CD14-positive monocyte (primary cell): Measurements from ENCODE around the gene GTPBP4. TPM values are rescaled to one million over a fixed set of nuclear protein-coding genes. Genes with fewer than 3 reads are reported as not detected.
A peak's percentile ranks its signal among the peaks of the same experiment; 100 is the strongest.

Experiments used
- DNase-seq, 3 donors: peaks; one replicate each; pipeline ENCODE4 v3.0.0-alpha.2; 2011 to 2022
- H2AFZ ChIP-seq: 2 replicates; pipeline ENCODE4 v1.6.0; 2012; ENCODE audit warnings: mild to moderate bottlenecking, low read depth, low read length, inconsistent platforms; ENCODE audit not compliant: insufficient read depth, poor library complexity, severe bottlenecking
- H3K27ac ChIP-seq, 2 donors: 1 replicate in 1 of 2; 2 replicates in 1 of 2; pipeline ENCODE4 v1.5.1; 2012 to 2013; ENCODE audit warnings: low read length in 2 of 2, control low read depth in 1 of 2, inconsistent platforms in 1 of 2, low read depth in 1 of 2, mild to moderate bottlenecking in 1 of 2
- H3K27me3 ChIP-seq, 2 donors: one replicate each; pipeline versions ENCODE4 v1.6.0 to v1.6.1; 2011 to 2013; ENCODE audit warnings: low read length in 2 of 2; ENCODE audit not compliant: control insufficient read depth in 2 of 2, insufficient read depth in 2 of 2
- H3K36me3 ChIP-seq, 2 donors: replicated peaks in 1 of 2; 1 replicate in 1 of 2; 2 replicates in 1 of 2; pipeline versions ENCODE4 v1.5.1 to v1.6.1; 2012 to 2013; ENCODE audit warnings: low read length in 2 of 2, control low read depth in 1 of 2, inconsistent platforms in 1 of 2, mild to moderate bottlenecking in 1 of 2; ENCODE audit not compliant: insufficient read depth in 2 of 2, control insufficient read depth in 1 of 2
- H3K4me1 ChIP-seq, 2 donors: 1 replicate in 1 of 2; 2 replicates in 1 of 2; pipeline versions ENCODE4 v1.5.1 to v1.6.1; 2012 to 2013; ENCODE audit warnings: low read length in 2 of 2, control low read depth in 1 of 2, inconsistent platforms in 1 of 2, mild to moderate bottlenecking in 1 of 2, moderate library complexity in 1 of 2; ENCODE audit not compliant: insufficient read depth in 2 of 2, control insufficient read depth in 1 of 2
- H3K4me2 ChIP-seq: replicated peaks from 2 replicates; pipeline ENCODE3; 2012; ENCODE audit warnings: low read length, moderate library complexity, mild to moderate bottlenecking; ENCODE audit not compliant: poor library complexity, severe bottlenecking; ENCODE audit errors: extremely low read depth
- H3K4me3 ChIP-seq, 3 experiments: fragments of 200-600 bp in 1 of 3; sonication (generic) in 1 of 3; replicated peaks in 1 of 3; 1 replicate in 2 of 3; 2 replicates in 1 of 3; pipeline ENCODE4 v1.5.1; 2011 to 2013; ENCODE audit warnings: low read length in 3 of 3, mild to moderate bottlenecking in 3 of 3, control low read depth in 2 of 3, low read depth in 2 of 3, inconsistent platforms in 1 of 3, moderate library complexity in 1 of 3
- H3K79me2 ChIP-seq: 2 replicates; pipeline ENCODE4 v1.6.0; 2012; ENCODE audit warnings: mild to moderate bottlenecking, control low read depth, inconsistent platforms, low read length, moderate library complexity; ENCODE audit not compliant: insufficient read depth
- H3K9ac ChIP-seq: 2 replicates; pipeline ENCODE4 v1.6.0; 2017; ENCODE audit warnings: low read length, mild to moderate bottlenecking; ENCODE audit not compliant: insufficient read depth, poor library complexity, severe bottlenecking
- H3K9me3 ChIP-seq, 2 donors: replicated peaks in 1 of 2; 1 replicate in 1 of 2; 2 replicates in 1 of 2; pipeline versions ENCODE4 v1.5.1 to v1.6.1; 2012 to 2013; ENCODE audit warnings: low read length in 2 of 2, control low read depth in 1 of 2; ENCODE audit not compliant: control insufficient read depth in 1 of 2, insufficient read depth in 1 of 2
- H4K20me1 ChIP-seq: 2 replicates; pipeline ENCODE4 v1.6.0; 2012; ENCODE audit warnings: mild to moderate bottlenecking, low read length, control low read depth, moderate library complexity; ENCODE audit not compliant: insufficient read depth
- H3K27ac Mint-ChIP-seq, 7 donors: one replicate each; pipeline ENCODE4 v1.8.0; 2020; ENCODE audit warnings: mild to moderate bottlenecking in 7 of 7, mixed read lengths in 7 of 7, moderate library complexity in 6 of 7, inconsistent platforms in 2 of 7
- H3K27me3 Mint-ChIP-seq, 3 donors: one replicate each; pipeline ENCODE4 v1.8.0; 2021 to 2022; ENCODE audit warnings: low read depth in 3 of 3, mild to moderate bottlenecking in 3 of 3, mixed read lengths in 3 of 3, moderate library complexity in 3 of 3, inconsistent platforms in 1 of 3
- H3K36me3 Mint-ChIP-seq, 2 donors: one replicate each; pipeline ENCODE4 v1.8.0; 2020; ENCODE audit warnings: mixed read lengths in 2 of 2, inconsistent platforms in 1 of 2, mild to moderate bottlenecking in 1 of 2
- H3K4me1 Mint-ChIP-seq: one replicate; pipeline ENCODE4 v1.8.0; 2020; ENCODE audit warnings: mild to moderate bottlenecking, mixed read lengths
- H3K4me3 Mint-ChIP-seq, 2 donors: one replicate each; pipeline ENCODE4 v1.8.0; 2020; ENCODE audit warnings: mild to moderate bottlenecking in 2 of 2, mixed read lengths in 2 of 2, moderate library complexity in 1 of 2
- H3K9me3 Mint-ChIP-seq, 7 donors: one replicate each; pipeline ENCODE4 v1.8.0; 2020 to 2022; ENCODE audit warnings: mixed read lengths in 7 of 7, mild to moderate bottlenecking in 6 of 7, moderate library complexity in 6 of 7, inconsistent platforms in 2 of 7
- WGBS: methylation state at CpG from one replicate; pipeline ENCODE4 v1.1.5; 2013; ENCODE audit warnings: missing lambda C conversion rate; ENCODE audit not compliant: insufficient coverage; 5-methylcytosine and 5-hydroxymethylcytosine counted together
- intact Hi-C, 2 donors: fragments of 100-400 bp; cut with micrococcal nuclease; formaldehyde crosslinking; loops; one replicate each; pipeline versions ENCODE4 v1.15.0 to v1.15.1; 2023
- polyA plus RNA-seq, 3 donors: library from polyadenylated mRNA; depleted of rRNA in 1 of 3; unstranded in 2 of 3; stranded (reverse) in 1 of 3; fragments of 300-500 nt in 2 of 3; fragments of >200 nt in 1 of 3; fragmentation: Illumina TruSeq in 2 of 3; gene quantifications; 1 replicate in 2 of 3; 2 replicates in 1 of 3; pipeline ENCODE4 v1.2.3, GENCODE V29; 2012 to 2021
- TF ChIP-seq, protein P1 (sequence below): fragments of 200-600 bp; IDR thresholded peaks from one replicate; pipeline ENCODE4 v1.8.0; 2022; ENCODE audit warnings: antibody characterized with exemption, mild to moderate bottlenecking

GTPBP4 gene
- polyA plus RNA-seq, 3 donors: 9.9 to 16.1 (median 12.2) TPM

DNA sequence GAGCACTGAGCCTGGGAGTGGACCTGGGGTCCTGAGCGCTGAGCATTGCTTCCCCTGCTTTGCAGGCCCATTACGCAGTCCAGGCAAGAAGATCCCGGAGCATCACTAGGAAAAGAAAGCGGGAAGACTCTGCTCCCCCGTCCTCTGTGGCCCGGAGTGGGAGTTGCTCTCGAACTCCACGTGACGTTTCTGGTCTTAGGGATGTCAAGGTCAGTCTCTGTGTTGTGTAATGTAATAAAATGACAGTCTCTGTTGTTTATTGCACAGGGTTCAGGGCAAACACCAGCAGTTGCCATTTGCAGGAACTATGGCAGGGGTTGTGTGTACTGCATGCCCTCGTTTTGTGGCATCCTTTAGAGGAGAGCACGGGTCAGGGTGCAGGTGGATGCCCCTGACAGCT lies 27.5 kb downstream of the GTPBP4 start:
- H3K4me2 ChIP-seq: no peak overlapping the region
- H3K9me3 ChIP-seq: no peaks in the 10 kb centered on the region
- H3K36me3 ChIP-seq: peaks cover 84 to 94% of the 10 kb centered on the region in 2 donors
- H3K27me3 Mint-ChIP-seq: no peaks in the 10 kb centered on the region
- peaks cover 0 to 2% (median 0%) of the 10 kb centered on the region in 7 donors for H3K9me3 Mint-ChIP-seq
- no peak for DNase-seq
- peak overlapping the region in 1 of 7 donors; percentile 14 for H3K27ac Mint-ChIP-seq
- peaks cover 81 to 93% of the 10 kb centered on the region in 2 donors for H3K36me3 Mint-ChIP-seq
- no peak overlapping the region for H3K4me3 Mint-ChIP-seq
- intact Hi-C loops: no loop called here
- no peak overlapping the region for H2AFZ ChIP-seq
- H3K4me1 Mint-ChIP-seq: no peaks in the 10 kb centered on the region
- H4K20me1 ChIP-seq: no peaks in the 10 kb centered on the region
- TF ChIP-seq, protein P1, sequence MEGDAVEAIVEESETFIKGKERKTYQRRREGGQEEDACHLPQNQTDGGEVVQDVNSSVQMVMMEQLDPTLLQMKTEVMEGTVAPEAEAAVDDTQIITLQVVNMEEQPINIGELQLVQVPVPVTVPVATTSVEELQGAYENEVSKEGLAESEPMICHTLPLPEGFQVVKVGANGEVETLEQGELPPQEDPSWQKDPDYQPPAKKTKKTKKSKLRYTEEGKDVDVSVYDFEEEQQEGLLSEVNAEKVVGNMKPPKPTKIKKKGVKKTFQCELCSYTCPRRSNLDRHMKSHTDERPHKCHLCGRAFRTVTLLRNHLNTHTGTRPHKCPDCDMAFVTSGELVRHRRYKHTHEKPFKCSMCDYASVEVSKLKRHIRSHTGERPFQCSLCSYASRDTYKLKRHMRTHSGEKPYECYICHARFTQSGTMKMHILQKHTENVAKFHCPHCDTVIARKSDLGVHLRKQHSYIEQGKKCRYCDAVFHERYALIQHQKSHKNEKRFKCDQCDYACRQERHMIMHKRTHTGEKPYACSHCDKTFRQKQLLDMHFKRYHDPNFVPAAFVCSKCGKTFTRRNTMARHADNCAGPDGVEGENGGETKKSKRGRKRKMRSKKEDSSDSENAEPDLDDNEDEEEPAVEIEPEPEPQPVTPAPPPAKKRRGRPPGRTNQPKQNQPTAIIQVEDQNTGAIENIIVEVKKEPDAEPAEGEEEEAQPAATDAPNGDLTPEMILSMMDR: no peak
- 96% methylated on average over 10 of the region's 11 CpGs for WGBS
- no peaks in the 10 kb centered on the region for H3K4me1 ChIP-seq
- H3K27ac ChIP-seq: peak overlapping the region in 1 of 2 donors; percentile 31
- H3K79me2 ChIP-seq: no peaks in the 10 kb centered on the region
- no peaks in the 10 kb centered on the region for H3K27me3 ChIP-seq
- no peak overlapping the region for H3K4me3 ChIP-seq
- H3K9ac ChIP-seq: no peak overlapping the region

DNA sequence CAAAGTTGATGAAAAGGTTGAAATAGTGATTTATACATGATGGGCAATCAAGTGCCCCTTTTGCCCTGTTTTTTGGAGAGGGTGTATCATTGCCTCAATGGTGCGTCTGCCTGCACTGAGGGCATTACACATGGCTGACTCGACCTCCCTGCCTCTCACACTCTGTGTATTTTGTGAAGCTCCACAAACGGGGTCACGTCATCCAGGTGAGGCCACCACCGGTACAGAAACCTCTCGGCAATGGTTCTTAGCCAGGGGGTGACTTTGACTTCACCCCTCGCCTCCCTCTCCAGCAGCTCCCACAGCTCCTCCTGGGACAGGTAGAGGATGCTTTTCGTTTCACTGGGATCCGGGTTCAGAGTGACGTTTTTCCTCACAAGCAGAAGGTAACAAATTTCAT lies 31.1 kb downstream of the GTPBP4 start:
- H3K4me2 ChIP-seq: no peak overlapping the region
- peak overlapping the region in 3 of 7 donors; percentile 15 to 40 (median 31) for H3K27ac Mint-ChIP-seq
- H3K79me2 ChIP-seq: no peaks in the 10 kb centered on the region
- no peaks in the 10 kb centered on the region for H3K4me1 ChIP-seq
- no peaks in the 10 kb centered on the region for H3K27me3 Mint-ChIP-seq
- H3K36me3 ChIP-seq: peaks cover 54 to 58% of the 10 kb centered on the region in 2 donors
- H2AFZ ChIP-seq: no peak overlapping the region
- H4K20me1 ChIP-seq: no peaks in the 10 kb centered on the region
- 100% methylated on average over 3 of the region's 10 CpGs for WGBS
- H3K9me3 Mint-ChIP-seq: peaks cover 0 to 4% (median 2%) of the 10 kb centered on the region in 7 donors
- no peak overlapping the region for H3K9ac ChIP-seq
- no peaks in the 10 kb centered on the region for H3K27me3 ChIP-seq
- no peaks in the 10 kb centered on the region for H3K4me1 Mint-ChIP-seq
- TF ChIP-seq, protein P1: no peak
- no peak overlapping the region for H3K4me3 Mint-ChIP-seq
- H3K36me3 Mint-ChIP-seq: peaks cover 49 to 62% of the 10 kb centered on the region in 2 donors
- no peak for DNase-seq
- no peak overlapping the region for H3K4me3 ChIP-seq
- no peak overlapping the region for H3K27ac ChIP-seq
- H3K9me3 ChIP-seq: no peaks in the 10 kb centered on the region
- intact Hi-C loops: no loop called here
